ENCODE measurements around the gene LRP6.

DNA sequence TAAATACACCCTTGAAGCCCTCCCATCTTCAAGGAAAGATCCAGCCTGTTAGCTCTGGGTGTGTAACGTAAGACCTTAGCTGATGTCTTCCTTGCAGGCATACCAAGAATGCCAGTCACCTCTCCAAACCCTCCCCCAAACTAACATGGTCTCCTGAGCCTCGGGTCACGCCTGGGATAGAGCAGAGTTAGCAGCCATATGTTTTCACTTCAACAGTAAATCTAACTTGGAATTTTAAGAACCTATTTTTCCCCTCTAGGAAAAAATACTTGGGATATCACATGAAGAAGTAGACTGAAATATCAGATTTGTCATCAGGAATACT, 168.2 kb downstream of the LRP6 start:
- TF ChIP-seq, protein P1, sequence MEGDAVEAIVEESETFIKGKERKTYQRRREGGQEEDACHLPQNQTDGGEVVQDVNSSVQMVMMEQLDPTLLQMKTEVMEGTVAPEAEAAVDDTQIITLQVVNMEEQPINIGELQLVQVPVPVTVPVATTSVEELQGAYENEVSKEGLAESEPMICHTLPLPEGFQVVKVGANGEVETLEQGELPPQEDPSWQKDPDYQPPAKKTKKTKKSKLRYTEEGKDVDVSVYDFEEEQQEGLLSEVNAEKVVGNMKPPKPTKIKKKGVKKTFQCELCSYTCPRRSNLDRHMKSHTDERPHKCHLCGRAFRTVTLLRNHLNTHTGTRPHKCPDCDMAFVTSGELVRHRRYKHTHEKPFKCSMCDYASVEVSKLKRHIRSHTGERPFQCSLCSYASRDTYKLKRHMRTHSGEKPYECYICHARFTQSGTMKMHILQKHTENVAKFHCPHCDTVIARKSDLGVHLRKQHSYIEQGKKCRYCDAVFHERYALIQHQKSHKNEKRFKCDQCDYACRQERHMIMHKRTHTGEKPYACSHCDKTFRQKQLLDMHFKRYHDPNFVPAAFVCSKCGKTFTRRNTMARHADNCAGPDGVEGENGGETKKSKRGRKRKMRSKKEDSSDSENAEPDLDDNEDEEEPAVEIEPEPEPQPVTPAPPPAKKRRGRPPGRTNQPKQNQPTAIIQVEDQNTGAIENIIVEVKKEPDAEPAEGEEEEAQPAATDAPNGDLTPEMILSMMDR (IDR thresholded peaks at IDR 0.05 in 4 of 5, conservative IDR thresholded peaks at IDR 0.05 in 1 of 5), result no peak
- no peak for TF ChIP-seq POLR2A (IDR thresholded peaks at IDR 0.05)
